ELR (cell line): ENCODE data around the gene FAAP20.

Source experiments
- DNase-seq: peaks from one replicate; pipeline ENCODE4 v3.0.0-alpha.2; 2015; ENCODE audit warnings: low read depth

FAAP20 gene

DNA sequence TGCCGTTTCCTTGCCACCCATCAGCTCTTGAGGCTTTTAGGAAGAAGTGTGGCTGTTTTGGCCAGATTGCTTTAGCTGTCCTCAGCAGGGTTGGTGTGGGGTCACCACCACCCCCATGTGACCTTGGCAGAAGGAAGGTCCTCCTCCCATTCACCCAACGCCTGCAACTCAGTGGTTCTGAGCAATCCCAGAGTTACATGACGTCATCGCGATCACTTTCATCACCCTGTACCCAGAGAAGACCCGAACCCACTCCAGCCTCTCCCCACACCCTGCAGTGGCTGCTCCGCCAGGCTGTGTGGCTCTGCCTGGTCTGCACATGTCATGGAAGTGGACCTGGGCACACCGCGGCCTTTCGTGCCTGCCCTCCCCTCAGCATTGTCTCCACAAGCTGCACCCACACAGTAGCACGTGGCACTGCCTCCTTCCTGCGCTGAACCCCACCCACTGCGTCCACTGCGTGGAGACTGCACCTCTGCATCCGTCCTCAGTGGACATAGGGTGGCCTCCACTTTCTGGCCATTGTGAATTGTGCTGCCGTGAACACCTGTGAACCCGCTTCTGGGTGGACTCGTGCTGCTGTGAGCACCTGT is 16.5 kb downstream of the FAAP20 start:
- no peak for DNase-seq

DNA sequence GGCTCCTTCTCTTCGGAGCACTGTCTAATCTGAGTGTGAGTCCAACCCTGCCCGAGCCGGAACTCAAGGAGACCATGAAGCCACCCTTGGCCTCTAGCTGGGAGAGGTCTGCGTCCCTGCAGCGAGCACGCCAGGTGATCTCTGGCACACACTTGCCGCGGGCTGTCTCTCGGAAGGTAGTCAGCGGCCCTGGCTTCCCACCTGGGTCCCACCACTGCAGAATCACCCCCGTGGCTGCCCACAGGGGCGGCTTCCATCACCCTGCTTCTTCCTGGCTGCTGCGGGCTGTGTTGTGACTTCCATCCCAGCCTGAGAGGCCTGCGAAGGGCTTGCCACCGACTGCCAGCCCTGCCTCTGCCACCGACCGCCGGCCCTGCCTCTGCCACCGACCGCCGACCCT is 17.0 kb downstream of the FAAP20 start:
- no peak for DNase-seq

GRCh38 chr1:2176615-2177014 is 18.0 kb downstream of the FAAP20 start:
- DNase-seq: no peak

GRCh38 chr1:2175681-2176454 is 18.7 kb downstream of the FAAP20 start:
- DNase-seq: no peak

DNA sequence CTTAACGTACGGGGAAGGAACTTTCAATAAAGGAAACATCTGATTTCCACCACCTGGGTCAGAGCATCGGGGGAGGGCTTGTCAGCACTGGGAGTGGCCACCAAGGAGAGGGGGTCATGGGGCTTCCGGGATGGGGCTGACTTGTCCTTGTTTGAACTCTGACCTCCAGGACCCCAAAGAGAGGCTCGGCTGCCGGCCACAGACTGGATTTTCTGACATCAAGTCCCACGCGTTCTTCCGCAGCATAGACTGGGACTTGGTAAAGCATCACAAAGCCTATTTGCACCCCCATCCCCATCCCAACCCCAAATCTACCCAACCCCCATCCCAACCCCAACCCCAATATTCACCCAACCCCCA is 19.5 kb downstream of the FAAP20 start:
- no peak for DNase-seq

DNA sequence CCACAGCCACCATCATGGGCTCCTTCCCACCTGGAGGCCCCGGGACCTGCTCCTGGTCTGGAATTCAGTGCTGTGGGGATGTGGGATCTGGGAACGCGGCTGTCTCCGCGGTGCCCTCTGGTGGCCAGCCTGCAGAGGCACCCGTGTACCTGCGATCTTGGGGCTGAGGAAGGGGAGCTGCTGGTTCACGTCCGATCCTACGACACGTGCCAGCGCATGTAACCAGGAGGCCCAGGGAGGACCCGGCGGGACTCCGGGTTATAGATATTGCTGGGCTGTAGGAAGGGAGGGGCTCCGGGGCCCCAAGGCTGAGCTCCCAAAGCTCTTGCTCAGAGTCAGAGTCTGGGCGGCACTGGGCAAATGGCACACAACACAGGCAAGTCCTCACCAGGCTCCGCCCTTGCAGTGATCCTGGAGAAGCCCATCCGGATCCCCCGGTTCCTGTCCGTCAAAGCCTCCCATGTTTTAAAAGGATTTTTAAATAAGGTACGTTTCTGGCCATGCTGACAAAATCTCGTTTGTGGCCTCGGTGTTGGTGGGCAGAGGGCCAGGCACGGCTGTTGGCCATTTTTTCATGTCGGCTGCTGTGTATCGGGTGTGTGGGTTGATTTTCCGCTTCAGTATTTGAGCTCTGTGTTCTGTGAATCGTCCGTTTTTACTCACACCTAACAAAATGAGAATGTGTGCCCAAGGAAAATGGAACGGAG is 20.1 kb downstream of the FAAP20 start:
- DNase-seq: peak; percentile 71

DNA sequence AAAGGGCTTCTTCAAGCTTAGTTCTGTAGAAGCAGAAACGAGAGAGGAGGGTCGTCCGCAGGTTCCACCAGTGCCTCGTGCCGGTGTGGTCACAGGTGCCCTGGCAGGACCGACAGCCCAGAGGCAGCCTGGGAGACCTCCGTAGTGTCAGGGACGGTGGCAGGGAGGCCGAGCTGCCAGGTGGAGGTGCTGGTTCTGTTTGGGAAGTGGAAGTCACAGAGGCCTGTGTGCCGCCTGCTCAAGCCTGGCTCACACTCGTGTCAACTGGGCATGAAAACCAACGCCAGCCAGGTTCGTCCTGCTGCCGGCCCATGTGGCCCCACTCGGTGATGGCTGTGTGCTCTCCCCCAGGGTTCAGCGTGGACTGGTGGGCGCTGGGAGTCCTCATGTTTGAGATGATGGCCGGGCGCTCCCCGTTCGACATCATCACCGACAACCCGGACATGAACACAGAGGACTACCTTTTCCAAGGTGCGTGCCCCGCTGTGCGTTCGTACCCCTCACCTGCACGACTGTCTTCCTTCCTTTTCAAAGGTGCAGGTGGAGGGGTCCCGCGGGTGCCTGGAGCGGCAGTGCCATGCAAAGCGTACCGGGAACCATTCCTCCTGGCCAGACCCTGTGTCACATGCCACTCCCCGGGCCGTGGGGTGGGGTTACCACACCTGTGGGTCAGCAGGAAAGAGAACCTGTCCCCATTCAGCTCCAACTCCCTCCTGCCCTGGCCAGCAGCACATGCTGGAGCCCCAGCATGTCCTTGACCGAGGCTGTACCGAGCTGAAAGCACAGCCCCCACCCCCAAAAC is 20.8 kb downstream of the FAAP20 start:
- DNase-seq: no peak

- no peak for DNase-seq
These were observed 21.9 kb downstream of the FAAP20 start for GRCh38 chr1:2172551-2173146.

- DNase-seq: no peak
These were observed 22.6 kb downstream of the FAAP20 start for GRCh38 chr1:2172012-2172411.

DNA sequence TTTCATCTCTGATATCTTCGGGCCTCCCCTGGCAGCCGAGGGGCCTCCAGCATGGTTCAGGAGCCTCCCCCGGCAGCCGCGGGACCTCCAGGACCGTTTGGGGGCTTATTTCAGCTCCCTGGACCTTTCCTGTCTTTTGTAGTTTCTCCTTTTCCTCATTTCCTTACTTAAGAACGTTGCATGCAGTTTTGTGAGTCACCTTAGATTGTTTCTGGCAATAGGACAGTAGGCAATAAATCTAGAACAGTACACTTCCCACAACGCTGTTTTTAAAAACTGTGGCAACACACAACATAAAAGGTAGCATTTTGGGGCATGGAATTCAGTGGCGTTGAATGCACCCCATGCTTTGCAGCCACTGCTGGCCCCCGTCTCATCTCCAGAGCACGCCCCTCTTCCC is 24.4 kb downstream of the FAAP20 start:
- DNase-seq: peak; percentile 28

- no peak for DNase-seq
These were observed 25.3 kb downstream of the FAAP20 start for GRCh38 chr1:2169200-2169836.

GRCh38 chr1:2168535-2168934 is 26.0 kb downstream of the FAAP20 start:
- DNase-seq: no peak

DNA sequence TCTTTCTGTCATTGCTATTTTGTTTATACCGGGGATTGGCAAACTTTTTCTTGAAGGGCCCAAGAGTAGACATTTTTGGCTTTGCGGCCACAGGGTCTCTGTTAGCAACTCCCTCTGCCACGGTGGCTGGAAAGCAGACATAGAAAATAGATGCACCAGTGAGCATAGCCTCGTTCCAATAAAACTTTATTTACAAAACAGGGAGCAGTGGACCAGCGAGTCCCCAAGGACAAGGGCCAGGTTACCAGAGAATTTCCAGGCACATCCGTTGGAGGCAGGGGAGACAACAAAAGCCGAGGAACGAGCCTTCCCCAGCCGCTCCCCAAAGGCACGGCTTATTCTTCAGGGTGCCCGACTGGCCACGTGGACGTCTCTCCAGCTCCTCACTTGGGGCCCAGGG is 26.5 kb downstream of the FAAP20 start:
- no peak for DNase-seq

DNA sequence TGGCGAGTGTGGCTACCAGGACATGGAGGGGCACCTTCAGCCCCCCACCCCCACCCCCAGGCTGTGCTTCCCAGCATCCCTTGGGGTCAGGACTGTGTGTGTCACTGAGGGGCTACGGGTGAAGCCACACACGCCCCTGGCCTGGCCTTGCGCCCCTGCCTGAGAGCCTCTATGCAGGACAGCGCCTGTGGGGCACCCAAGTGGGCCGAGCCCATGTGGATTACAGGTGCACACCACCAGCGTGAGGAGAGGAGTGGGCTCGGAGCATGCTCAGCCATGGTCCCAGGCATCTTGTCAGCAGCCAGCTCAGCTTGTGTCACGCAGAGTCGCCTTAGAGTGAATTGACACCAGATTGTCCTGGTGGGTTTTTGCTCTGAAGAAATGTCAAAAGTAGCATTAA is 27.9 kb downstream of the FAAP20 start:
- no peak for DNase-seq

- no peak for DNase-seq
These were observed 28.3 kb downstream of the FAAP20 start for GRCh38 chr1:2166254-2166653.

DNA sequence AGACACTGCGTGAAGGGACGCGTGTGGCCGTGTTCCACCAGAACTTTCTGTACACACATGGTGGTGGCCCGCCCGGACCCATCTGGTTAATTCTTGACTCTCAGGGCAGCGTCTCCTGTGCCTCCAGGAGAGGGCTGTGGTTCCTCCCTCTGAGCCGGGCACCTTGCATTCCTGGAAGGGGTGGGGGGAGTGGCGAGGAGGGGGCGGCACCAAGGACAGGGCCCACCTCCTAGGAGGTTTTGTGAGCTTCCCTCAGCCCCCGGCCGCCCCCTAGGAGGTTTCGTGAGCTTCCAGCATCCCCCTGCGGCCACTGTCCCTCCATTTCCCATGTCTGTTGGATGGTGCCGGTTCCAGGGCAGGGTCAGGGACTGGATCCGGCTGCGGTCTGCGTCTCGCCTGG is 28.9 kb downstream of the FAAP20 start:
- DNase-seq: no peak

DNA sequence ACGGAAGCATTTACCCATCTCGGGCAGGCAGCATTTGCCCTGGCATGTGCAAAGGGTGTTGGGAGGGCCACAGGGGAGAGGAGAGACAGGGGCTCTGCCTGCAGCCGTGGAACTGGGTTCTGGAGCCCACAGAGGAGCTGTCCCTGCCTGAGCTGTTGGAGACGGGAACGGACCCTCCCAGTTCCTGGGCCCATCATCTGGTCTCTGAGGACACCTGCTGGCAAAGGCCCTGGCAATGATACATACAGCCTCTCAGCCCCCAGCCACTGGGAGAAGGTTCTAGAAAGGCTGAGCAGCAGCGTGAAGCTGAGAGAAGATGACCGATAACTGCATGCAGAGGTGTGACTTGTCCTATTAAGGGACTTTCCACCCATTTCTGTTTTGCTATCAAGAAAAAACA is 31.4 kb downstream of the FAAP20 start:
- peak; percentile 28 for DNase-seq

DNA sequence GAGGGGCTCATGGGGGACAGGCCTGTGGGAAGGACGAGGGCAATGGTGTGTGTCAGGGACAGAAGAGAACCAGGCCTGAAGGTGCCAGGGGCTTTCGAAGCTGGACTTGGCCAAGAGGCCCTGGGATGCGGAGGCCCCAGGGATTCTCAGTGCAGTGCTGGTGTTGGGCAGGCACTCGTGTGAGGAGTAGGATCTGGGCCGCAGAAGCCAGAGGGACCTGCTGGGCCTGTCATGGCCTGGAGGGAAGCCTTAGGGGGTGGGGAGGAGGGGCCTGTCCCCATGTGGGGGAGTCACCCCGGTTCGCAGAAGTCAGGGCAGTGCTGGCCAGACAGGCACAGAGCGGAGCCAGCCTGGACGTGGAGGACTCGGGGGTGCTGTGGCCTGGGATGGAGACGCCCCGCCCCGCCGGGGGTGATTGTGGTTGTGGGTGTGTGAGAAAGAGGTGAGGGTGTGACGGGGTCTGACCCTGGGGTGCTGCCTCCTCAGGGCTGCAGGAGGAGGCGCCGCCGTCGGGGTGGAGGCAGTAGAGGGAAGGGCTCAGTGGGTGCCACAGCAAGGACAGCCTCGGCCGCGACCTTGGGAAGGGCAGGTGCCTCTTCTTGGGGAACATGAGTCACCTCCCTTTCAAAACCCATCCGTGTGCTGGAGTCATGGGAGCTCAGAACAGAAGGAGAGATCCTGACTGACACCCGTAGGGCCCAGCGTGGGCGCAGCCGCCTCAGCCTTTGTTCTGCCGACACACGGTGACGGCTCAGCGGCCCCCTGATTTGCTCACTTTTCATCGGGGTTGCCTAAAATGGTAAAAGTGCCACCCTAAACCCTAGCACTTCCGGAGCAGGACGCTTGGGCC is 33.9 kb downstream of the FAAP20 start:
- no peak for DNase-seq

GRCh38 chr1:2159124-2159523 is 35.4 kb downstream of the FAAP20 start:
- no peak for DNase-seq

- DNase-seq: no peak
These were observed 36.3 kb downstream of the FAAP20 start for GRCh38 chr1:2158272-2158671.

GRCh38 chr1:2157856-2158255 is 36.7 kb downstream of the FAAP20 start:
- DNase-seq: no peak
